GM23338 (cell line): ENCODE data around the gene COPZ2. TPM values are rescaled to one million over a fixed set of nuclear protein-coding genes. Genes with fewer than 3 reads are reported as not detected.

ENCODE experiments used
- ATAC-seq: fragments of 200-7000 bp; cut with Tn5 transposase; 3 replicates; pipeline ENCODE4 v1.9.1; 2020
- DNase-seq: peaks from one replicate; pipeline ENCODE4 v3.0.0-alpha.2; 2015; ENCODE audit warnings: low spot score
- H2AFZ ChIP-seq: fragments of 200-600 bp; sonication (generic); 2 replicates; pipeline ENCODE4 v1.8.0; 2016; ENCODE audit warnings: antibody characterized with exemption, mild to moderate bottlenecking, moderate library complexity
- H3F3A ChIP-seq: fragments of 200-600 bp; sonication (generic); replicated peaks from 2 replicates; pipeline ENCODE4 v1.8.0; 2017; ENCODE audit warnings: antibody characterized with exemption, mixed run types, low read depth
- H3K27ac ChIP-seq: fragments of 200-600 bp; sonication (generic); 2 replicates; pipeline ENCODE4 v1.6.1; 2016; ENCODE audit warnings: low read depth
- H3K27me3 ChIP-seq: fragments of 200-600 bp; sonication (generic); 2 replicates; pipeline ENCODE4 v1.8.0; 2016; ENCODE audit warnings: mild to moderate bottlenecking, mixed run types, moderate library complexity; ENCODE audit not compliant: insufficient read depth
- H3K36me3 ChIP-seq: fragments of 200-600 bp; sonication (generic); 2 replicates; pipeline ENCODE4 v1.8.0; 2016; ENCODE audit warnings: mild to moderate bottlenecking; ENCODE audit not compliant: insufficient read depth
- H3K4me1 ChIP-seq: fragments of 200-600 bp; sonication (generic); 2 replicates; pipeline ENCODE4 v1.8.0; 2016; ENCODE audit warnings: mild to moderate bottlenecking, moderate library complexity; ENCODE audit not compliant: insufficient read depth
- H3K4me2 ChIP-seq: fragments of 200-600 bp; sonication (generic); 2 replicates; pipeline ENCODE4 v1.7.1; 2017; ENCODE audit warnings: mixed run types
- H3K4me3 ChIP-seq: fragments of 200-600 bp; sonication (generic); 2 replicates; pipeline ENCODE4 v1.6.1; 2016; ENCODE audit warnings: mixed run types
- H3K79me2 ChIP-seq: fragments of 200-600 bp; sonication (generic); replicated peaks from 2 replicates; pipeline ENCODE4 v1.8.0; 2017; ENCODE audit warnings: mild to moderate bottlenecking; ENCODE audit not compliant: insufficient read depth
- H3K9me2 ChIP-seq: fragments of 200-600 bp; sonication (generic); 2 replicates; pipeline ENCODE4 v1.8.0; 2017; ENCODE audit not compliant: insufficient read depth
- H4K20me1 ChIP-seq: fragments of 200-600 bp; sonication (generic); replicated peaks from 2 replicates; pipeline ENCODE4 v1.8.0; 2017; ENCODE audit warnings: mild to moderate bottlenecking; ENCODE audit not compliant: insufficient read depth
- H3K27ac Mint-ChIP-seq: 2 replicates; pipeline ENCODE4 v1.8.0; 2020; ENCODE audit warnings: inconsistent platforms, mild to moderate bottlenecking, moderate library complexity, mixed read lengths
- H3K27me3 Mint-ChIP-seq: 3 replicates; pipeline ENCODE4 v1.8.0; 2022; ENCODE audit warnings: low read depth, mild to moderate bottlenecking, moderate library complexity, mixed read lengths, inconsistent platforms; ENCODE audit not compliant: insufficient read depth, poor library complexity
- H3K36me3 Mint-ChIP-seq: 3 replicates; pipeline ENCODE4 v1.8.0; 2021; ENCODE audit warnings: low read depth, mild to moderate bottlenecking, inconsistent platforms, moderate library complexity, mixed read lengths
- H3K4me1 Mint-ChIP-seq: 3 replicates; pipeline ENCODE4 v1.8.0; 2020; ENCODE audit warnings: mild to moderate bottlenecking, inconsistent platforms, mixed read lengths
- H3K4me3 Mint-ChIP-seq: 3 replicates; pipeline ENCODE4 v1.8.0; 2021; ENCODE audit warnings: moderate library complexity, mild to moderate bottlenecking, inconsistent platforms, mixed read lengths
- H3K9me3 Mint-ChIP-seq: 3 replicates; pipeline ENCODE4 v1.8.0; 2020; ENCODE audit warnings: moderate library complexity, mild to moderate bottlenecking, inconsistent platforms, mixed read lengths
- CREB1 ChIP-seq: fragments of 250-450 bp; sonication (Bioruptor Pico); IDR thresholded peaks from 2 replicates; pipeline ENCODE4 v1.5.0; 2020; ENCODE audit warnings: low read depth, mild to moderate bottlenecking, moderate library complexity
- ETS1 ChIP-seq: IDR thresholded peaks from 2 replicates; pipeline ENCODE4 v1.6.1; 2016; ENCODE audit warnings: antibody characterized with exemption
- EZH2phosphoT487 ChIP-seq: fragments of 200-600 bp; sonication (generic); IDR thresholded peaks from one replicate; pipeline ENCODE4 v1.8.1; 2018; ENCODE audit warnings: antibody characterized with exemption; ENCODE audit not compliant: unreplicated experiment
- JUNB ChIP-seq: IDR thresholded peaks from one replicate; pipeline ENCODE4 v1.6.1; 2016; ENCODE audit warnings: antibody characterized with exemption; ENCODE audit not compliant: unreplicated experiment
- NANOG ChIP-seq: IDR thresholded peaks from 2 replicates; pipeline ENCODE4 v1.6.1; 2016; ENCODE audit warnings: antibody characterized with exemption, borderline replicate concordance
- POLR2AphosphoS5 ChIP-seq: IDR thresholded peaks from 2 replicates; pipeline ENCODE4 v1.6.1; 2016; ENCODE audit warnings: antibody characterized with exemption, low read depth
- REST ChIP-seq: IDR thresholded peaks from one replicate; pipeline ENCODE4 v1.6.1; 2018; ENCODE audit warnings: antibody characterized with exemption; ENCODE audit not compliant: unreplicated experiment
- polyA plus RNA-seq: library from polyadenylated mRNA; unstranded; fragments of >200 nt; fragmentation: Nextera tagmentation; extraction: Ambion mirVana; gene quantifications from 2 replicates; pipeline ENCODE4 v1.2.1, GENCODE V29; 2016
- total RNA-seq: library from RNA; depleted of rRNA; stranded (reverse); fragments of >200 nt; shearing (Covaris generic); gene quantifications from 2 replicates; pipeline ENCODE4 v1.2.3, GENCODE V29; 2014

COPZ2 gene
- total and polyA plus RNA-seq, 2 experiments from 2014 or later: not detected

DNA sequence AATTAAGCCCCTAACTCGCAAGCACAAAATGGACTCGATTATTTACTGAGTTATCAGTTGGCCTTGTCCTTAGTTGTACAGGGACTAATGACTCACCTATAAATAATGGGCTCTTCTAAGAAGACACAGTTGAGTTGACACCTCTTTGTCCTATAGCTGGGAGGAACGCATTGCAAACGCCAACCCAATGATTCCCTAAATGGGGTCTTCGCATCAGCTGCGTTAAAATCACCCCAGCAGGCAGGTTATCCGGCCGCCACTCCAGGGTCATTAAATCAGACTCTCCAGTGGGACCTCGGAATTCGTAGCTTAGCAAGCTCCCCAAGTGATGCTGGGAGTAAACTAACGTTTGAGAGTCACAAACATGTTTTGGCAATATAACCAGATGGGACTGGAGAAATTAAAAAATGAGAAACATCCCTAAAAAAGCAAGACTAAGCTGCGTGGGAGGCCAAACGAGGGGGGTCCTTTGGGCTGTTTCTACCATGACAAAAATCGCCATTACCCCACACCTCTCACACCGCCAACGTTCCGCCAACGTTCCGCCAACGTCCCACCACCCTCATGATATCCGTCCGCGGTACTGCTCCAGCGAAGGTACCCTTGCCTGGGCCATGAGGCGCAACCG, 9.6 kb upstream of the COPZ2 start:
- H3K36me3 Mint-ChIP-seq: peaks cover 30% of the 10 kb centered on the region
- ATAC-seq: no peak
- no peaks in the 10 kb centered on the region for H3K27me3 ChIP-seq
- peak overlapping the region; percentile 89 for H3K27ac ChIP-seq
- peak overlapping the region; percentile 100 for H3K27ac Mint-ChIP-seq
- H3K79me2 ChIP-seq: peaks cover 51% of the 10 kb centered on the region
- H3K9me3 Mint-ChIP-seq: no peaks in the 10 kb centered on the region
- peaks cover 12% of the 10 kb centered on the region; the same call in 1 of the 2 replicates for H3K36me3 ChIP-seq
- peak; percentile 16 for DNase-seq
- peaks cover 12% of the 10 kb centered on the region for H4K20me1 ChIP-seq
- H3K4me3 ChIP-seq: peak overlapping the region; percentile 90
- H3F3A ChIP-seq: peaks cover 9% of the 10 kb centered on the region; the same call in 1 of the 2 replicates
- peaks cover 52% of the 10 kb centered on the region for H3K4me1 Mint-ChIP-seq
- peaks cover 23% of the 10 kb centered on the region for H3K27me3 Mint-ChIP-seq
- H3K9me2 ChIP-seq: no peaks in the 10 kb centered on the region
- peaks cover 44% of the 10 kb centered on the region for H3K4me1 ChIP-seq
- peak overlapping the region; percentile 98 for H3K4me3 Mint-ChIP-seq
- peak overlapping the region; percentile 91 for H3K4me2 ChIP-seq
- peak; percentile 91 for TF ChIP-seq POLR2AphosphoS5
- no peak for TF ChIP-seq REST
- H2AFZ ChIP-seq: peak overlapping the region; percentile 61; the same call in 1 of the 2 replicates

GRCh38 chr17:48046296-48046695, 8.7 kb upstream of the COPZ2 start:
- peaks cover 11% of the 10 kb centered on the region; the same call in 1 of the 2 replicates for H3K36me3 ChIP-seq
- ATAC-seq: no peak
- no peak overlapping the region for H2AFZ ChIP-seq
- H4K20me1 ChIP-seq: peaks cover 11% of the 10 kb centered on the region
- Mint-ChIP-seq H3K4me3 (peak overlapping the region; percentile 98), H3K27ac (0 out of 2 replicates have a peak overlapping the region, but pooled peaks have one; percentile 44), H3K4me1 (peaks cover 42% of the 10 kb centered on the region), H3K9me3 (no peaks in the 10 kb centered on the region), H3K36me3 (peaks cover 21% of the 10 kb centered on the region), H3K27me3 (peaks cover 21% of the 10 kb centered on the region)
- H3K4me3 ChIP-seq: peak overlapping the region; percentile 90
- H3K79me2 ChIP-seq: peaks cover 42% of the 10 kb centered on the region
- peaks cover 34% of the 10 kb centered on the region for H3K4me1 ChIP-seq
- peaks cover 9% of the 10 kb centered on the region; the same call in 1 of the 2 replicates for H3F3A ChIP-seq
- peak overlapping the region; percentile 89; the same call in 1 of the 2 replicates for H3K27ac ChIP-seq
- H3K27me3 ChIP-seq: no peaks in the 10 kb centered on the region
- peak overlapping the region; percentile 91 for H3K4me2 ChIP-seq
- no peak for TF ChIP-seq EZH2phosphoT487
- H3K9me2 ChIP-seq: no peaks in the 10 kb centered on the region
- no peak for DNase-seq

GRCh38 chr17:48045316-48046001, 7.9 kb upstream of the COPZ2 start:
- H3K4me1 ChIP-seq: peaks cover 26% of the 10 kb centered on the region
- Mint-ChIP-seq H3K4me3 (peak overlapping the region; percentile 98), H3K36me3 (peaks cover 13% of the 10 kb centered on the region), H3K9me3 (no peaks in the 10 kb centered on the region), H3K27ac (no peak overlapping the region; the same call in 1 of the 2 replicates), H3K4me1 (peaks cover 34% of the 10 kb centered on the region), H3K27me3 (peaks cover 21% of the 10 kb centered on the region)
- H4K20me1 ChIP-seq: peaks cover 4% of the 10 kb centered on the region; the same call in 1 of the 2 replicates
- no peaks in the 10 kb centered on the region for H3K27me3 ChIP-seq
- no peak for TF ChIP-seq NANOG
- no peak for TF ChIP-seq ETS1
- no peak for TF ChIP-seq JUNB
- TF ChIP-seq CREB1: no peak
- 0 out of 2 replicates have a peak, but pooled peaks have one; percentile 22 for TF ChIP-seq POLR2AphosphoS5
- no peaks in the 10 kb centered on the region for H3K9me2 ChIP-seq
- no peak overlapping the region; the same call in 1 of the 2 replicates for H3K4me2 ChIP-seq
- no peak for ATAC-seq
- H3K79me2 ChIP-seq: peaks cover 33% of the 10 kb centered on the region
- H3K4me3 ChIP-seq: peak overlapping the region; percentile 90; the same call in 1 of the 2 replicates
- no peak overlapping the region for H2AFZ ChIP-seq
- H3K36me3 ChIP-seq: peaks cover 2% of the 10 kb centered on the region; the same call in 1 of the 2 replicates
- H3F3A ChIP-seq: peaks cover 9% of the 10 kb centered on the region; the same call in 1 of the 2 replicates
- DNase-seq: no peak
- H3K27ac ChIP-seq: no peak overlapping the region
